ENCODE data around the gene SAMMSON. TPM values are rescaled to one million over a fixed set of nuclear protein-coding genes. Genes with fewer than 3 reads are reported as not detected.

SAMMSON gene
- total RNA-seq, 4 donors from 2014 or later: 0.34 to 0.94 (median 0.88) TPM; not detected in 1

DNA sequence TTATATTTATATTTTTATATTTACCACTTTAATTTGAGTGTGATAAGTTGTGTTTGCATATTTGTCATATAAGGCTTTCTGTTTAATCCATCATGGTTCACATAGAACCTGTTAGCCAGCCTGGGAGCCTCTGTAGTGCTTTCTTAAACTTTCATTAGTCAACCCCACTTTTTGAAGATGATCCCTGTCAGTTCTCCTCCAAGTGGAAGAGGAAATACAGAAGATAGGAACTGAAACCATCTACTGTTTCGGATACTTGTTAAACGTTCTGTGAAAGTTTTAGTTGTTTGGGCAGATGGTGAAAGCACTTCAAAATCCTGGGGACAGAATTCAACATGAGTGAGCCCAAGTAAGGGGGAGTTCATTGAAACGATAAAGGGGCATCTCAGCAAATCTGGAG, 4.6 kb upstream of the SAMMSON start:
- TF ChIP-seq, protein P1, sequence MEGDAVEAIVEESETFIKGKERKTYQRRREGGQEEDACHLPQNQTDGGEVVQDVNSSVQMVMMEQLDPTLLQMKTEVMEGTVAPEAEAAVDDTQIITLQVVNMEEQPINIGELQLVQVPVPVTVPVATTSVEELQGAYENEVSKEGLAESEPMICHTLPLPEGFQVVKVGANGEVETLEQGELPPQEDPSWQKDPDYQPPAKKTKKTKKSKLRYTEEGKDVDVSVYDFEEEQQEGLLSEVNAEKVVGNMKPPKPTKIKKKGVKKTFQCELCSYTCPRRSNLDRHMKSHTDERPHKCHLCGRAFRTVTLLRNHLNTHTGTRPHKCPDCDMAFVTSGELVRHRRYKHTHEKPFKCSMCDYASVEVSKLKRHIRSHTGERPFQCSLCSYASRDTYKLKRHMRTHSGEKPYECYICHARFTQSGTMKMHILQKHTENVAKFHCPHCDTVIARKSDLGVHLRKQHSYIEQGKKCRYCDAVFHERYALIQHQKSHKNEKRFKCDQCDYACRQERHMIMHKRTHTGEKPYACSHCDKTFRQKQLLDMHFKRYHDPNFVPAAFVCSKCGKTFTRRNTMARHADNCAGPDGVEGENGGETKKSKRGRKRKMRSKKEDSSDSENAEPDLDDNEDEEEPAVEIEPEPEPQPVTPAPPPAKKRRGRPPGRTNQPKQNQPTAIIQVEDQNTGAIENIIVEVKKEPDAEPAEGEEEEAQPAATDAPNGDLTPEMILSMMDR (IDR thresholded peaks at IDR 0.05; ENCODE audit: low read depth): no peak

DNA sequence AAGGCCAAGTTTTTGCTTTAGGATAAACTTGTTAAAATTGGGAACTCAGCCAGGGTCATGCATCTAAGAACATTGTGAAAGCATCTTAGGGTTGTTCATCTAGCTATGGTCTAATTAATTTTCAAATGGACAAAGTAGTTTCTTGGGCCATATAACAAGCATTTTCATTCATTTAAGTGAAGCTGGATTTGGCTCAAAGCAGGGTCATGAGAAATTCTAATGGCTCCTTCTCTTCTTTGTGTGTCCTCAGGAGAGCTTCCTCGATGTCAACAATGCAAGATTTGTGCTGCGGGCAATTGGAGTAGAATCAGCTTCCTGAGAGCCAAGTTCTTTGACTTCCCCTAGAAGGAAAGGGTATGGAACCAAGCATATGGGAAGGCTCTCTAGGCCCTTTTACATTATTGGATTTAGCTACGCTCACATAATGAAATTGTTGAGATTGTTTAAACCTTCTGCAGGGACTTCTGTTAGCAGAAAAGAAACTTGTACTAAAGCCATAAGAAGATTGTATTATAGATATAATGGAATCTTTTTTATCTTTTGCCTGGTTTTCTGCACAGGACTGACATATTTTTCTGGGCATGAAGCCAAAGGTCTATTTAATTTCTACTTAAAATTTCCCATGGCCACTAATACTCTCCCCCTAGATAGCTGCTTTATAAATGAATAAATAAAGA, 1.8 kb upstream of the SAMMSON start:
- TF ChIP-seq, protein P1 (IDR thresholded peaks at IDR 0.05; ENCODE audit: low read depth): no peak

DNA sequence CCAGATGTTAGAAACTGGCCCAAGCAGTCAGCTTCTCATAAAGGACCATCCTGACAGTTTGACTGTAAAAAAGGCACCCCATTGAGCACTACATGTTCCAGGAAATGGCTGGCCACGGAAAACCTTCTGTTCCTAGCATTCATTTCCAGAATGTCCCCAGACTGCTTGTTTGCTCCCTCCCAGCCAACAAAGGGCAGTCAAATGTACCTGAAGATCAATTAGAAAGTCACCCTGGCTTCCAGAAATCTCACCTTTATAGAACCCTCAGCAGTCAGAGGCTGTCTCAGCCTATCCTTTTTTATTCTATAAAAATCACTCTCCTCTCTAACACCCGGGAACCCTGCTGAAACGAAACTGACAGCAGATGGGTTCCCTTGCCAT, 784 bp upstream of the SAMMSON start:
- TF ChIP-seq, protein P1 (IDR thresholded peaks at IDR 0.05; ENCODE audit: low read depth): no peak

DNA sequence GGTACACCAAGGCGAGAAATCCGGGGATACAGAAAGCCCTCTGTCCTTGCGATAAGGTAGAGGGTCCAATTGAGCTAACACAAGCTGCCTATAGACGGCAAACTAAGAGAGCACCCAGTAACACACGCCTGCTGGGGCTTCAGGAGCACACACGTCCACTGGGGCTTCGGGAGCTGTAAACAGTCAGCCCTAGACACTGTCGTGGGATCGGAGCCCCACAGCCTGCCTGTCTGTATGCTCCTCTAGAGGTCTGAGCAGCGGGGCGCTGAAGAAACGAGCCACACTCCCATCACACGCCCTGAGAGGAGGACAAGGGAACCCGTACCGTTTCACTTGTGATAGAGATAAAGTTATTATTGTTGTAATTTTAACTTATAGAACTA, 486 bp downstream of the SAMMSON start:
- TF ChIP-seq, protein P1 (IDR thresholded peaks at IDR 0.05; ENCODE audit: low read depth): no peak

DNA sequence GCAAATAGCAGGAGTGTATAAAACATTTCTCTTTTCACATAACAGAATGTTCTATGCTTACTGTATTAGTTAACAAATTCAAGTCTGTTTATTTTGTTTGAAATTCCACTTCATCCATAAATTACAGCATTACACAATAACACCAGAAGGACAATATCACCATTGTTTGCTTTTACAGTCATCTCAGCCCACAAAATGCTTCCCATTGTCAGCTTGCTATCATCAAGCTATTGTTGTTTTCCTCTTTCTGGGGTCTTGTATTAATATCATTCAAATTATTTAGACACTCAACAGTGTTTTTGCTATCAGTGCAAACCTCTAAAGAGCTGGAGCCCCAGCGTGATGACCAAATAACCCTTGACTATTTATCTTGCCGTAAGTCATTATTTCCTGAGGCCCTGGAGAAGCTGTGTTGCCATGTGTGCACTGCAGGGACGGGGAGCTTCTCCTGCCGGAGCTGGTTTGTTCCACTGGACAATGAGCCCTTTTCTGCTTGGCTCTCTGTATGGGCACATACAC, 1.1 kb downstream of the SAMMSON start:
- TF ChIP-seq, protein P1 (IDR thresholded peaks at IDR 0.05; ENCODE audit: low read depth): no peak

DNA sequence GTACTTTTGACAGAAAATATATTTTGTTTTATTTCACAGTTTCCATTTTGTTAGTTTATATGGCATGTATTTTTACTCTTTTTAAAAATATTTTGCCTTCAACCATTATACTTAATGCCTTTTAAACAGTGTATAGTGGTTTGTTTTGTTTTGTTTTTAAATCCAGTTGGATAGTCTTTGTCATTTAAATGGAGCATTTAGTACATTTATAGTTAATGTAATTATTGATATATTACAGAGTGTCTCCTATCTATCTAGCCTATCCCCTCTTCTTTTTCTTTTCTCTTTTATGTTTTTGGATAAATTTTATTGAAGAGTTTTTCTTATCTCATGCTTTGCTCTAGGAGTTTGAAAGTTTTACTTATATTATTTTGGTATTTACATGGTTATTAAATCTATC, 3.6 kb downstream of the SAMMSON start:
- TF ChIP-seq, protein P1 (IDR thresholded peaks at IDR 0.05; ENCODE audit: low read depth): no peak

DNA sequence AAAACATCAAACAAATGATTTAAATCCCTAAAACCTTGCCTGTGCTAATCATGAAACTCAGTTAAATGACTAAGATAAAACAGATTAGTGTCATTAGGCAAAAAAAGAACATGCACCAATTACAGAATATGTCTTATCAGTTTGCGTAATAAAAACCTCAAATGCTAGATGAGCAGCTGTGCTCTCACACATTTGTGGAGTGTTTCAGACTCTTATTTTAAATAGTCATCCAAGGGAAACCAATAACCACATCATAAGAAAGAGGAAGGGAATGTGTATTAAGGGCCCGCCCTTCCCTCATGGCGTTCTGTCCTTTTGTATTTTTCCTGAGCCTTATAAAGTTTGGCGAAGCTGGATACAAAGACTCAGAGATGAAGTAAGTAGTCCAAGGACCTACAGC, 6.6 kb downstream of the SAMMSON start:
- TF ChIP-seq, protein P1 (IDR thresholded peaks at IDR 0.05; ENCODE audit: low read depth): no peak

Measured in subcutaneous adipose tissue (tissue), 4 donors.